ENCODE measurements around the gene GBGT1.

DNA sequence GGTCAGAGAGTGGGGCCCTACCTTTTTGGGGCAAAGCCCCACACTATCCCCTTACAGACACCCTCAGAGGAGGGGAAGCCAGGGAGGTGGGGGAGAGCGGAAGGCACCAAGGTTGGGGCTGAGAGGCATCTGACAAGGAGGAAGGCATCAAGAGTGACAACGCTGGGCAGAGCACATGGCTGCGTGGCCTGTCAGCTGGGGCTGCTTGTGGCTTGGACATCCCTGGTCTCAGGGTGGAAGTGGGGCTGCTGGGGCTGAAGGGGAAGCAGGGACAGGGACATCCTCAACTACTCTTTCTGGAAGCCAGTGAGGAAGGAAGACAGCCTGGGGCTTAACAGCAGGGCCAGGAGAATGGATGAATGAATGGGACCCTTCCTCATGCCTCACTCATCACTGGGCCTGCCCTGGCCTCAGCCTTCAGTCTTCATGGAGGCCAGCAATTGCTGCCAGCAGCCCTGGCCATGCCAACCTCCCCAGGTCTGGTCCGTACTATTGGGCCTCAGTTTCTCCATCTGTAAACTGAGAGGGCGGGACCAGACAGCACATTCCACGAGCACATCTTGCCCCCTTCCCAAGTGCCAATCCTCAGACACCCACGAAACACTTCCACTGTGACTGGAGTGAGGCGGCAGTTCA lies 41.7 kb downstream of the GBGT1 start:
- TF ChIP-seq, protein P1, sequence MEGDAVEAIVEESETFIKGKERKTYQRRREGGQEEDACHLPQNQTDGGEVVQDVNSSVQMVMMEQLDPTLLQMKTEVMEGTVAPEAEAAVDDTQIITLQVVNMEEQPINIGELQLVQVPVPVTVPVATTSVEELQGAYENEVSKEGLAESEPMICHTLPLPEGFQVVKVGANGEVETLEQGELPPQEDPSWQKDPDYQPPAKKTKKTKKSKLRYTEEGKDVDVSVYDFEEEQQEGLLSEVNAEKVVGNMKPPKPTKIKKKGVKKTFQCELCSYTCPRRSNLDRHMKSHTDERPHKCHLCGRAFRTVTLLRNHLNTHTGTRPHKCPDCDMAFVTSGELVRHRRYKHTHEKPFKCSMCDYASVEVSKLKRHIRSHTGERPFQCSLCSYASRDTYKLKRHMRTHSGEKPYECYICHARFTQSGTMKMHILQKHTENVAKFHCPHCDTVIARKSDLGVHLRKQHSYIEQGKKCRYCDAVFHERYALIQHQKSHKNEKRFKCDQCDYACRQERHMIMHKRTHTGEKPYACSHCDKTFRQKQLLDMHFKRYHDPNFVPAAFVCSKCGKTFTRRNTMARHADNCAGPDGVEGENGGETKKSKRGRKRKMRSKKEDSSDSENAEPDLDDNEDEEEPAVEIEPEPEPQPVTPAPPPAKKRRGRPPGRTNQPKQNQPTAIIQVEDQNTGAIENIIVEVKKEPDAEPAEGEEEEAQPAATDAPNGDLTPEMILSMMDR (IDR thresholded peaks at IDR 0.05): no peak
- no peak for TF ChIP-seq POLR2A (IDR thresholded peaks at IDR 0.05)

Data from stomach (tissue), 4 donors.